ENCODE results near the gene HSF5. TPM values are rescaled to one million over a fixed set of nuclear protein-coding genes. Genes with fewer than 3 reads are reported as not detected.
"Not testable (repeated sequence)": the region's sequence is repeated elsewhere in the genome, so short reads cannot be mapped to it uniquely, and the experiment has no call there.

The HSF5 gene
- total and polyA plus RNA-seq, 4 donors: not detected

GRCh38 chr17:58398574-58399266 is 89.5 kb downstream of the HSF5 start:
- intact Hi-C loops (cut with DNase I): no loop called here
- no peaks in the 10 kb centered on the region for H3K4me1 ChIP-seq (ENCODE audit: control insufficient read depth in 1 of 2, insufficient read depth in 2 of 2, low read length in 2 of 2)
- ATAC-seq (ENCODE audit: low FRiP score) (no peak), DNase-seq (no peak)
- no peak overlapping the region for H3K27ac ChIP-seq (ENCODE audit: low read depth in 1 of 2, low read length in 2 of 2)
- H3K36me3 ChIP-seq (ENCODE audit: control insufficient read depth in 1 of 2, insufficient read depth in 2 of 2, low read length in 1 of 2): no peaks in the 10 kb centered on the region
- H3K4me3 ChIP-seq (ENCODE audit: low read length in 2 of 2): no peak overlapping the region
- no peaks in the 10 kb centered on the region for H3K9me3 ChIP-seq (ENCODE audit: control insufficient read depth, low read length)
- no peaks in the 10 kb centered on the region for H3K27me3 ChIP-seq (ENCODE audit: control insufficient read depth in 1 of 2, insufficient read depth in 2 of 2, low read length in 1 of 2)
- 12 to 21% methylated on average over 3 of the region's 3 CpGs for WGBS, 2 donors

GRCh38 chr17:58397421-58397820 is 90.8 kb downstream of the HSF5 start:
- intact Hi-C loops (cut with DNase I); H3K4me3 ChIP-seq (ENCODE audit: low read length in 2 of 2); H3K27ac ChIP-seq (ENCODE audit: low read depth in 1 of 2, low read length in 2 of 2): not testable (repeated sequence)

DNA sequence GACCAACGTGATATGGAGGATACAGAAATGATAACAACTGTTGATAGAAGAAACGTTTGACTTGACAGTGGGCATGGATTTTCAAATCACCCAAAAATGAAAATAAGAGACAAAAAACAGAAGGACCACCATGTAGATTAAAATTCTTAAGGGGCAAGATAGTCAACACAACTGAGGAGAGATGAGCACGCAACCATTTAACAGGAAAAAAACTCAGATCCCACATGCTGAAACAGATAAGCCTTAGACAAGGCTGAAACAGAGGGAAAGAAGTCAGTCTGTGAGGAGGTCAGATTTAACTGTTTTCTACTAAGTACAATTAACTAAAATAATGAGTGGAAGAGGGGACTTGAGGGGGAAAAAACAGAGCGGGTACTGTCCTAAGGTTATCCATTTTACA is 92.0 kb downstream of the HSF5 start:
- Histone ChIP-seq H3K4me3 (ENCODE audit: low read length in 2 of 2) (no peak overlapping the region), H3K36me3 (ENCODE audit: control insufficient read depth in 1 of 2, insufficient read depth in 2 of 2, low read length in 1 of 2) (no peaks in the 10 kb centered on the region), H3K27ac (ENCODE audit: low read depth in 1 of 2, low read length in 2 of 2) (no peak overlapping the region), H3K4me1 (ENCODE audit: control insufficient read depth in 1 of 2, insufficient read depth in 2 of 2, low read length in 2 of 2) (no peaks in the 10 kb centered on the region), H3K9me3 (ENCODE audit: control insufficient read depth, low read length) (no peaks in the 10 kb centered on the region), H3K27me3 (ENCODE audit: control insufficient read depth in 1 of 2, insufficient read depth in 2 of 2, low read length in 1 of 2) (no peaks in the 10 kb centered on the region)
- WGBS, 2 donors: 58 to 62% methylated on average over 4 of the region's 4 CpGs
- ATAC-seq (ENCODE audit: low FRiP score) (no peak), DNase-seq (no peak)
- intact Hi-C loops (cut with DNase I): no loop called here

More at GRCh38 chr17:58397421-58397820, 90.8 kb downstream of the HSF5 start:
- 86% methylated on average over 5 of the region's 5 CpGs for WGBS, 2 donors
- not testable (repeated sequence) for H3K27me3 ChIP-seq (ENCODE audit: control insufficient read depth in 1 of 2, insufficient read depth in 2 of 2, low read length in 1 of 2); DNase-seq; ATAC-seq (ENCODE audit: low FRiP score); H3K36me3 ChIP-seq (ENCODE audit: control insufficient read depth in 1 of 2, insufficient read depth in 2 of 2, low read length in 1 of 2); H3K4me1 ChIP-seq (ENCODE audit: control insufficient read depth in 1 of 2, insufficient read depth in 2 of 2, low read length in 2 of 2); H3K9me3 ChIP-seq (ENCODE audit: control insufficient read depth, low read length)

GRCh38 chr17:58394534-58395223 is 93.5 kb downstream of the HSF5 start:
- no peaks in the 10 kb centered on the region for H3K9me3 ChIP-seq (ENCODE audit: control insufficient read depth, low read length)
- no peak overlapping the region for H3K27ac ChIP-seq (ENCODE audit: low read depth in 1 of 2, low read length in 2 of 2)
- H3K4me3 ChIP-seq (ENCODE audit: low read length in 2 of 2): no peak overlapping the region
- DNase-seq (no peak), ATAC-seq (ENCODE audit: low FRiP score) (no peak)
- H3K4me1 ChIP-seq (ENCODE audit: control insufficient read depth in 1 of 2, insufficient read depth in 2 of 2, low read length in 2 of 2): no peaks in the 10 kb centered on the region
- no peaks in the 10 kb centered on the region for H3K36me3 ChIP-seq (ENCODE audit: control insufficient read depth in 1 of 2, insufficient read depth in 2 of 2, low read length in 1 of 2)
- 79 to 84% methylated on average over 3 of the region's 3 CpGs for WGBS, 2 donors
- no peaks in the 10 kb centered on the region for H3K27me3 ChIP-seq (ENCODE audit: control insufficient read depth in 1 of 2, insufficient read depth in 2 of 2, low read length in 1 of 2)
- intact Hi-C loops (cut with DNase I): no loop called here

- 32 to 33% methylated on average over 10 of the region's 10 CpGs for WGBS, 2 donors
- DNase-seq: no peak
- Histone ChIP-seq H3K9me3 (ENCODE audit: control insufficient read depth, low read length) (no peaks in the 10 kb centered on the region), H3K4me3 (ENCODE audit: low read length in 2 of 2) (no peak overlapping the region), H3K27me3 (ENCODE audit: control insufficient read depth in 1 of 2, insufficient read depth in 2 of 2, low read length in 1 of 2) (no peaks in the 10 kb centered on the region), H3K27ac (ENCODE audit: low read depth in 1 of 2, low read length in 2 of 2) (no peak overlapping the region), H3K36me3 (ENCODE audit: control insufficient read depth in 1 of 2, insufficient read depth in 2 of 2, low read length in 1 of 2) (no peaks in the 10 kb centered on the region), H3K4me1 (ENCODE audit: control insufficient read depth in 1 of 2, insufficient read depth in 2 of 2, low read length in 2 of 2) (no peaks in the 10 kb centered on the region)
- intact Hi-C loops (cut with DNase I): no loop called here
- no peak for ATAC-seq (ENCODE audit: low FRiP score)
These were observed 96.8 kb downstream of the HSF5 start for GRCh38 chr17:58391302-58391984.

GRCh38 chr17:58390884-58391283 is 97.3 kb downstream of the HSF5 start:
- intact Hi-C loops (cut with DNase I): no loop called here
- no peaks in the 10 kb centered on the region for H3K4me1 ChIP-seq (ENCODE audit: control insufficient read depth in 1 of 2, insufficient read depth in 2 of 2, low read length in 2 of 2)
- no peaks in the 10 kb centered on the region for H3K27me3 ChIP-seq (ENCODE audit: control insufficient read depth in 1 of 2, insufficient read depth in 2 of 2, low read length in 1 of 2)
- ATAC-seq (ENCODE audit: low FRiP score): no peak
- no peak overlapping the region for H3K4me3 ChIP-seq (ENCODE audit: low read length in 2 of 2)
- no peaks in the 10 kb centered on the region for H3K36me3 ChIP-seq (ENCODE audit: control insufficient read depth in 1 of 2, insufficient read depth in 2 of 2, low read length in 1 of 2)
- DNase-seq: no peak
- H3K9me3 ChIP-seq (ENCODE audit: control insufficient read depth, low read length): no peaks in the 10 kb centered on the region
- 80 to 86% methylated on average over 2 of the region's 2 CpGs for WGBS, 2 donors
- H3K27ac ChIP-seq (ENCODE audit: low read depth in 1 of 2, low read length in 2 of 2): no peak overlapping the region

GRCh38 chr17:58388302-58389190 is 99.7 kb downstream of the HSF5 start:
- no peaks in the 10 kb centered on the region for H3K36me3 ChIP-seq (ENCODE audit: control insufficient read depth in 1 of 2, insufficient read depth in 2 of 2, low read length in 1 of 2)
- H3K4me3 ChIP-seq (ENCODE audit: low read length in 2 of 2): no peak overlapping the region
- 49 to 53% methylated on average over 3 of the region's 3 CpGs for WGBS, 2 donors
- DNase-seq: no peak
- H3K27me3 ChIP-seq (ENCODE audit: control insufficient read depth in 1 of 2, insufficient read depth in 2 of 2, low read length in 1 of 2): no peaks in the 10 kb centered on the region
- intact Hi-C loops (cut with DNase I): no loop called here
- ATAC-seq (ENCODE audit: low FRiP score): no peak
- H3K9me3 ChIP-seq (ENCODE audit: control insufficient read depth, low read length): no peaks in the 10 kb centered on the region
- H3K27ac ChIP-seq (ENCODE audit: low read depth in 1 of 2, low read length in 2 of 2): no peak overlapping the region
- H3K4me1 ChIP-seq (ENCODE audit: control insufficient read depth in 1 of 2, insufficient read depth in 2 of 2, low read length in 2 of 2): no peaks in the 10 kb centered on the region

DNA sequence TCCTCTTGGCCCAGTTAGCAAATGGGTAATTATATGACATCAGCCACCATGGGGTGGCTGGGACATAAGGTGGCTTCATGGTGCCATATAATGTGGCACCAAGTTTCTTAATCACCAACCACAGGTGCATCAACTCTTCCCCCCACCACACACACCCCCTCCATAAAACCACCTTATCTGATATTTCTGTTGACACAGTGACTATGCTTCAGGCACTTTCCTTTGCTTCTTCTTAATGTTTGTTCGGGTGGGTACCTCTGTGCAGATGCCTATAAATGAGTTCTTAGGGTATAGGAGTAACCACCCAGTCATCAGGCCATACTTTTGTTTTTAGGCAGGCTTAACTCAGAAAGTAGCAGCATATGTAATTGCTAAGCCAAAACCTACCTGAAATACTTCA is 100.4 kb downstream of the HSF5 start:
- Histone ChIP-seq H3K4me3 (ENCODE audit: low read length in 2 of 2) (no peak overlapping the region), H3K36me3 (ENCODE audit: control insufficient read depth in 1 of 2, insufficient read depth in 2 of 2, low read length in 1 of 2) (no peaks in the 10 kb centered on the region), H3K27me3 (ENCODE audit: control insufficient read depth in 1 of 2, insufficient read depth in 2 of 2, low read length in 1 of 2) (no peaks in the 10 kb centered on the region), H3K9me3 (ENCODE audit: control insufficient read depth, low read length) (no peaks in the 10 kb centered on the region), H3K4me1 (ENCODE audit: control insufficient read depth in 1 of 2, insufficient read depth in 2 of 2, low read length in 2 of 2) (no peaks in the 10 kb centered on the region), H3K27ac (ENCODE audit: low read depth in 1 of 2, low read length in 2 of 2) (no peak overlapping the region)
- no peak for ATAC-seq (ENCODE audit: low FRiP score)
- WGBS, 2 donors: 76 to 81% methylated on average over 1 of the region's 1 CpG
- no peak for DNase-seq
- intact Hi-C loops (cut with DNase I): no loop called here

Measured in aorta (tissue), 5 donors.